Hepatic stellate cell (primary cell): Measurements from ENCODE around the gene SCLY.
"Not testable (repeated sequence)": the region's sequence is repeated elsewhere in the genome, so short reads cannot be mapped to it uniquely, and the experiment has no call there.

Experiments used
- DNase-seq: peaks from one replicate; pipeline ENCODE4 v3.0.0; 2011; ENCODE audit warnings: low spot score

Gene SCLY

DNA sequence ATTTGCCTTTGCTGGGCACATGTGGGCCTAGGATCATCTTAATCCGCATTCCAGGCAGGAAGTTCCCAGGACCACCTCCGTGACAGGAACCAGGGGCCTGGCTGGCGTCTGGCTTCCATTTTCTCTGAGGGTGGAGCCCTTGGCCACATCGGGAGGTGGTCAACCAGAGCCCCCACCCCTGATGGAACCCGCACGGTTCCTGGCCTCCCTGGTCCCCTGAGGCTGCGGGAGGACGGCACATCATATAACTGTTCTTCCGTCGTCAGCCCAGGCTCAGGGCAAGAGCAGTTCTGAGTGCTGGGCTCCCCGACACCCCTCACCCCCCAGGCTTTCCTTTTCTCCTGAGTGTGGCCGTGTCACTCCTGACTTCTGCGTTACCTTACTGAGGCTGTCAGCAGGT lies 52.8 kb downstream of the SCLY start:
- no peak for DNase-seq

DNA sequence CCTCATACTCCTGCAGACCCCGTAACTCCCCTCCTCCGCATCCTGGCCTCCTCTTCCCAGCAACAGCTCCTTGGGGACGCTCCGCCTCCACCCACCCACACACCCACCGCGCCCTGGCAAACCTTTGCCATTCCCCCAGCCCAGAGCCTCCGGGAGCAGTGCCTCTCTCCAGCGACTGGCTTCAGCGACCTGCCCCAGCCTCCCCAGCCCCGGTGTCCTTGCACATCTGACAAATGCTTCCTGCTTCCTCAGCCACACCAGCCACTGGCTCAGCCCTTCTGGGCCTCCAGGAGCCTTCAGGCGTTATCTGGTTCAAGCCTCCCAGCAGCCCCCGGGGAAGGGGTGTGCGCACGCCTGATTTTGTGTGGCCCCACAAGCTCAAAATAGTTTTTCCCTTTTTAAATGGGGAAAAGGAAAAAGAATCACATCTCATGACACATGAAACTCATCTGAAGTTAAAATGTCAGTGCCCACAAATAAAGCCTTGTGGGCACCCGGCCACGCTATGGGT lies 53.6 kb downstream of the SCLY start:
- no peak for DNase-seq

DNA sequence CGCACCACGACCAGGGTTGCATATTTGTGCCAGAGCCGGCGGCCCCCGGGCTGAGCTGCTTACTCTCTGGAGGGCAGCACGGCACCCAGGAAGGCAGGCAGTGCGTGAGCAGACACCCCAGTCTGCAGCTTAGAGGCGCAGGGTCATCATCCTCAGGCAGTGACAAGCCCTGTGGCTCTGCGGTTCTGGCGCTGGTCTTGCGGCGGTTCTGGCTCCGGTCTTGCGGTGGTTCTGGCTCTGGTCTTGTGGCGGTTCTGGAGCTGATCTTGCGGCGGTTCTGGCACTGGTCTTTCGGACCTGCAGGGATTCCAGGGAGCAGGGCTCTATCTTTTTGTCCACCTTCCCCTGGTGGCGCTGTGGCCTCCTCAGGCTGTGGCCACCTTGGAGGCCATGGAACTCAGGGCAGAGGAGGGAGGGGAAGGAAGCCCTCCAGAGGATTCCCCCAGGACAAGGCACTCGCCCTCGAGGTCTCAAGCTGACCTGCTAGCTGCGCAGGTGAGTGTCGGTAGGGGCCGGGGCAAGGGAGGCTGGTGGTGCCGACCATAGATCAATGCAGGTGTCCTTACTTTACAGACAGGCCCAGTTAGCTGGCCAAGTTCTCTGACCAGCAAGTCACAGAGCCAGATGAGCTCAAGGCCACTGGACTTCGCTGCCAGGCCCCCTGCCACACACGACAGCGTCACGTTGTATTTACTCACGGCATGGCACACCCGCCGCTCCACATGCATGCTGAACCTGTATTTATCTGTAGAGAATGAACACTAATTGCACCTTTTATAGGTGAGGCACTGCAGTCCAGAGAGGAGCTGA lies 54.3 kb downstream of the SCLY start:
- no peak for DNase-seq

DNA sequence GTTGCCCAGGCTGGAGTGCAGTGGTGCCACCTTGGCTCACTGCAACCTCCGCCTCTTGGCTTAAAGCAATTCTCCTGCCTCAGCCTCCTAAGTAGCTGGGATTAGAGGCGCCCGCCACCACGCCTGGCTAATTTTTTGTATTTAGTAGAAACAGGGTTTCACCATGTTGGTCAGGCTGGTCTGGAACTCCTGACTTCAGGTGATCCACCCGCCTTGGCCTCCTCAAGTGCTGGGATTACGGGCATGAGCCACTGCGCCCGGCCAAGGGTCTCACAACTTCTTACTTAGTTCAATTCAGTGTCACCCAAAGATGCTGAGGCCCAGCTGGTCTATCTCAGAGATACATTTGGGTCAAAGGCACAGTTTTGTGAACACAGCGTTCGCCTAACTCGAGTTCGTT lies 54.9 kb downstream of the SCLY start:
- DNase-seq: not testable (repeated sequence)

DNA sequence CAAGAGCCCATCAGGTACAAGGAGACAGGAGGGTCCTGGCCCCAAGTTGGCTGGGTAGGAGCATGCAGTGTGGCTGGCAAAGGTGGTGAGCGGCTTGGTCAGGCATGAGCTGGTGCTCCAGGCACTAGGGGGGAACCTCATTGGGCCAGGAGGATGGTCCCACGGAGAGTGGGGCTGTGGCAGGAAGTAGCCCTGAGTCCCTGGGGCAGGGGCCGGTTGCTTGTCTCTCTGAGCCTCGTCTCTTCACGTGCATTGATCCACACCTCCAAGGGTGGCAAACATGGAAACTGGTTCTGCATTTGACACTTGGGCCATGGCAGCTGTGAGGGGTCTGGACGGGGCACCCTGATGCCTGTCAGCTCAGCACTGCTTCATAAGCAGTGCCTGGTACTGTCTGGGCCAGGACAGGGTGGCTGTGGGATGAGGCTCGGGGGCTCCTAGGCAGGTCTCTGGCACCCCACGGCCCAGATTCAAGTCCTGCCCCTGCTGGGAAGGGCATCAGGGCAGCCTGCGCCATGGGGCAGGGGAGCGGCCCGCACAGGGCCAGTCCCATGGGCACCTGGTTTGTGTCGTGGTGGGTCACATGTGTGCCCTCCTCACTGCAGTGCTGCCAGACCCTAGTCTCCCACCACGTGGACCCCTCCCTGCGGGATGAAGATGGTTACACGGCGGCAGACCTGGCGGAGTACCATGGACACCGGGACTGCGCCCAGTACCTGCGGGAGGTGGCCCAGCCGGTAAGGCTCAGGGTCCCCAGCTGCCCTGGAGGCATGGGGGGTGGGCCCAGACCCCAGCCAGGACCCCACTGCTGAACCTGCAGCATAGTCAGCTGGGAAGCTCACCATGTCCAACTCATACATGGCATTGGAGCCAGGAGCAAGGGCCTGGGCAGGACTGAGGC lies 55.7 kb downstream of the SCLY start:
- DNase-seq: no peak

DNA sequence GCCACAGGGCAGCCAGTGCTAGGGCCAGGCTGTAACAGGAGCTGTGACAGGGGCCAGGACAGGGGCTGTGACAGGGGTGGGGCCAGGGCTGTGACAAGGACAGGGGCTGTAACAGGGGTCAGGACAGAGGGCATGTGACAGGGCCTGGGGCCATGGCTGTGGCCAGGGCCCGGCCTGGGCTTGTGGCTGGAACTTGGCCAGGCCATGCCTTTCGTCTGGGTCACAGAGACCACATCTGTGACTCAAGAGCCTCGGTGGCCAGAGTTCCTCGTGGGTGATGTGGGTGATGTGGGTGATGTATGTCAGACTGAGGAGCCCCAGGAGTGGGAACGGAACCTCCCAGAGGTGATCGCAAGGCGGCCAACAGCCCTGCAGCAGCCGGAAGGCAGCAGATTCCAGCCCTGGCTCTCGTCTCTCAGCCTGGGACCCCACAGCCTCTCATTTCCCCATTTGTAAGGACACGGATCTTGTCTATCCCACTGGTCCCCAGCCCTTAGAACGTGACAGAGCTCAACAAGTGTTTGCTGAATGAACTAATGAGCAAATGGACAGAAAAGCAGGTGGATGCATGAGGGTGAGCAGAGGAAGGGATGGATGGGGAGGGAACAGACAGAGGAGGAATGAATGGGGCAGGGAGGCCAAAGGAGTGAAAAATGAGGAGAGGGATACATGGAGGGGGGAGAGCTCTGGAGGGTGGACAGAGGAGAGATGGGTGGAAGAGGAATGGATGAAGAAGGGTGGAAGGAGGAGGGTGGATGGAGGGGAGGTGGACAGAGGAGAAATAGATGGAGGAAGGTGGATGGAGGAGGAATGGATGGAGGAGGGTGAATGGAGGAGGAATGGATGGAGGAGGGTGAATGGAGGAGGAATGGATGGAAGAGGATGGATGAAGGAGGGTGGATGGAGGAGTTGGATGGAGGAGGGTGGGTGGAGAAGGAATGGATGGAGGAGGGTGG lies 56.7 kb downstream of the SCLY start:
- DNase-seq: peak; percentile 79

DNA sequence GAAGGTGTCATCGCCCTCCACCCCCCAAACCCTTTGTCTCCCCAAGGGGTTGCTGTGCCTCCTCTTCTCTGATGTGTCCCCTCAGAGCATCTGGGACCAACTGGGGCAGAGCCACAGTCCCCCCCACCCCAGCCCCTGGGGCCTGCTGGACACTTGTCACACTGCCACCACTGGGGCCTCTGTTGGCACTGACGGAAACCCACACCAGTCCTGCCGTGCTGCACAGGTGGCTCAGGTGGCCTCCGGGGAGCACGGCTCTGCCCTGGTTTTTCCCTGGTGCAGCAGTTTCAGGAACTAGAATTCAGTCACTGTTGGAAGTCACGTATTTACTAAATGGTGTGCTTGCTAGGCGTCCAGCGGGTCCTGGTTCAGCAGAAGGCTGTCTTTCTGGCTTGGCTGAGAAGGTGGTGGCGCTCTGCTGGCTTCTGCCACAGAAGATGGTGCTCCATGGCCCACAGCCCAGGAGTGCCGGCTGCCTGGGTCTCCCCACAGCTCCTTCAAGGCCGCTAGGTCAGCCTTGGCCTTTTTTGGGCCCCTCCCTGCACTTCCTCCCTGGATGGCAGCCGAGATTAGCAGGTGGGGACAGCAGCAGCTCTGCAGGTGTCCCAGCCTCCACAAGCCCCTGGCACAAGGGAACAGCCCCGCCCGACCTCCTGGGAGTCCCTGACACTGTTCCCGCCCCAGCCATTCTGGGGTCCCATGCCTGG lies 59.1 kb downstream of the SCLY start:
- DNase-seq: no peak

DNA sequence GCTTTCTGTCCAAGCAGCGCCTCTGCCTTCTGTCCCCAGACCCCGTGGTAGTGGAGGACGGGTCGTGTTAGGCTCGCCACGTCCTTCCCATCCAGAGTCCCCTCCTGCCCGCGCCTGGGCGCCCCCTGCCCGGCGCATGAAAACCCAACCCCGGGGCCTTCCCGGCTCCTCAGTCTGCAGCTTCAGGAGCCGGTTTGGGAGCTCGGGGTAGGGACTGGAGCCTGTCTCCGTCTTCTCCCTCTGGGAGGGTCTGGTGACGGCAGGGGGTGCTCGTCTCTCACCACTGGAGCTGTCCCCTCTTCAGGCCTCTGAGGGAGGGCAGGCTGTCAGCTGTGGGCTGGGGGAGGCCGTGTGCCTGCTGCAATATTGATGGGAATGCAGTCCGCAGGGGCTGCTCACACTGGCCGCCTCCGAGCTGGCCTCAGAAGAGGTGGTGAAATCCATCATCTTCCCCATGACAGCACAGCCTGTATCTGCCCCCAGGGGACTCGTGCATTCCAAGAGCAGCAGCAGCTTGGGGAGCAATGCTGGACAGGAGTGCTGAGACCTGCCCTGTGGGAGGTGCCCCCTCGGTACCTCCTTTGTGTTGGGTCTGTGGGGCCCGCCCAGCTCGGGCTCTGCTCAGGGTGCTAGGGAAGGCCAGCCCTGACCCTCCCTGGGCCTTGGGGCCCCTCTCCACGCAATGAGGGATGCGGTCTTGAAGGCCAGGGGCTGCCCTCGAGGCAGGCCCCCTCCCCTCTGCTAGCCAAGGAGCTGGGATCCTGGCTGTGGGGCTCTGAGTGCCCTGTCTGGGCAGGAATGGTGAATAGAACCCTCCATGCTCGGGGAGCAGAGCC lies 59.9 kb downstream of the SCLY start:
- peak; percentile 47 for DNase-seq

DNA sequence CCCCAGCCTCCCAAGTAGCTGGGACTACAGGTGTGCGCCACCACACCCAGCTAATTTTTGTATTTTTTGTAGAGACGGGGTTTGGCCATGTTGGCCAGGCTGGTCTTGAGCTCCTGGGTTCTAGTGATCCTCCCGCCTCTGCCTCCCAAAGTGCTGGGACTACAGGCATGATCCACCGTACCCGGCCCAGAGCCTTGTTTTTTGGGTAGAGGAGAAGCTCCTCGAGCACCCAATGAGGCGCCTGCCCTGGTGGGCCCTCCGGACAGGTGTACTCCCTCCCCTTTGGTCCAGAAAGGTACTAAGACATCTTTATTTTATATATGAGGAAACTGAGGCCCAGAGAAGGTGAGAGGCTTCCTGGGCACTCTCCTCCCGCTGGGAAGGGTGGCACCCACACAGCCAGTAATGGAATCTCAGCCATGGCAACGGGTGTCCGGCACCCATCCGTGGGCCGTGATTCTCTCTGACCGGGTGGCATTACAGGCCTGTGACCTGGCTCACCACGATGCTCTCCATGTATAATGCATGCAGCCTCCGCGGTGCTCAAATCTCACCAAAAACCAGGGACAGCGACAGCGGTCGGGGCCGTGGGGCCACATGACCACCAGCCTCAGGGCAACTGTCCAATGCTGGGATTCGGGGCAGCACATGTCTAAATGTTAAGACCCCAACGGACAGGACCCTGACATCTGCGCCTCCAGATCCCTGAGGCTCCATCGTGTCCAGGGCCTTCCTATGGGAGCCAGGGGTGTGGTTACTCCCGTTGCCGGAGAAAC lies 60.9 kb downstream of the SCLY start:
- DNase-seq: no peak

DNA sequence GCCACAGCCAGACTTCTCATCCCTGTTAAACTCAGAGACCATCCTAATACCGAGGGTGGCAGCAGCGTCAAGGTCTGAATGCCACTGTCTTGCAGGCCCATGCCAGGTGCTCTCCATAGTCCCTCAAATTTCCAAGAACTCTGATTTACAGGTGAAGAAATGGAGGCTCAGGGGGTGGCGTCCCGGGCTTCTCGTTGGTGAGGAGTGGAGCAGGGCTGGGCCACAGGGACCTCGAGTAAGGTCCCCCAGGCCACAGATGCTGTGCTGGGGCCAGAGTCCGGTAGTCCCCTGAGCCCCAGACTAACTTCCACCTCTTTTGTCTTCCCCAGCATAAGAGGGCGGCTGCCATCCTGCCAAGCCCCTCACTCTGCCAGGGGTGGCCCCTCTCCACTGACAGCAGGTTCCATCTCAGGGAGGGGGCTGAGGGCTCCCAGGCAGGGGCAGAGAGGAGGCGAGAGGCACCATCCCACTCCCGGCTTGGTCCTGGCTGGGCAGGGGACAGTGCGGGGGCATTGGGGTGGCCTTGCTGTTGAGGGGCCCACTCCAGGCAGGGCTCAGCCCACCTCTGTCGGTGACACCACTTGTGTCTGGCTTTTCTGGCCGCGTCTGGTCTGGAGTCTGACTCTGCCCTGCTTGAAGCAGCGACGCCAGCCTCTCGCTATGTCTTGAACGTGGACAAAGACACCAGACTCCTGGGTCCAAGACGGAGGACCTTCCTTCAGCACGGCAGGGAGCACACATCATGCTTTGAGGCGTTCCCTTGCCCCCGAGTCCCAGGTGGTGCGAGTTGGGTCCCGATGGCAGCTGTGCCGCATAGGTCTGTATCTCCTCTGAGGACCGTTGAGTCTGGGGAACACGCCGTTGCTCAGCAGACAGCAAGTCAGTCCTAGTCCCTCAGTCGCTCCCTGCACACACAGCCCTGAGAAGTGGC lies 61.8 kb downstream of the SCLY start:
- DNase-seq: no peak

DNA sequence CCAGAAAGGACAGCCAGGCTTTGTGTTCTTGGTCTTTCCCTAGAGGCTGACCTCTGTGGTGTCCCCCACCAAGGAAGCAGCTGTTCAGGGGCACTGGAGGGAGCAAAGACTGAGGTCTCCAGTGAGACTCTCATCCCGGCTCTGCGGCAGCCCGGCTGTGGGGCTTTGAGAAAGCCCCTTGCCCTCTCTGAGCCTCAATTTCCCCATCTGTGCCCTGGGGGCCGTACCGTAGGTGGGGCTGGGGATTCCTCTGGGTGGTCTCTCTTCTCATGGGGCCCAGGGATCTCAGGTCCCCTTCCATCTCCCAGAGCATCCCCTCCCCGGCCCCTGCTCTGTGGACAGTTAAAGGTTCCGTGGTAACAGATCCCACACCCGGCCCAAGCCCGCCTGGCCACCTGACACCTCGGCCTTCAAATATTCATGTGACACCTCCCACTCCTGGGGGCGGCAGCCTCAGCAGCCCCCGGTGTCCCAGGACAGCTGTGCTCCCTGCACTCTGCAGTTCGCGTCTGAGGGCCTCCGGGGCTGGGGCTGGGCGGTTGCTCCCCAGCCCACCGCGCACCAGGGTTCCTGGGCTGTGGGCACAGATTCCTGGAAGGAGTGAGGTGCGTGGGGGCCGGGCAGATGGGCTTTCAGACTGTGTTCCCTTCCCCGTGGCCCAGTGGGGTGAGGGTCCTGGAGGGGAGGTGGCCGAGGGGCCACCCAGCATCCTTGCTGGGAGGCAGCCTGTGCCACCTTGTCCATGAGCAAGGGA lies 62.6 kb downstream of the SCLY start:
- DNase-seq: no peak

DNA sequence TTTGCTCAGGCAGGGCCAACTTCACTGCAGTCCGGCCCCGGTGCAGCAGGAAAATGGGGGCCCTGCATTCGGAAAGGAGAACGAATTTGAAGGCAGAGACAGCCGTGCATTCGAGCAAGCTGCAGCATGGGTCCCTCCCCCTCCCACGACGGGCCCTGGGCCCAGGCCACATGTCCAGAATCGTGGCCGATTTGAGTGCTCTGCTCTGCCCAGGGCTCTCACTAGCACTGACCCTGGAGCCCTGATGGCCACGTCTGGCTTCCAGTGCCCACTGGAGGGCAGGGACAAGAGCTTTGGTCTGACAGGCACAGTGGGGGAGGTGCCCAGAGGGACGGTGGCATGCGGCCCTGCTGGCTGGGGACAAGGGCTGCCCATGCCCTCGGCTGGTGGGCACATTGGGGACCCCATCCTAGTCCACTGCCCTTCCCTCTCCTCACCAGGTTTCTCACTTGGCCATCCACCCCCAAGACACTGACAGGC lies 63.2 kb downstream of the SCLY start:
- no peak for DNase-seq

DNA sequence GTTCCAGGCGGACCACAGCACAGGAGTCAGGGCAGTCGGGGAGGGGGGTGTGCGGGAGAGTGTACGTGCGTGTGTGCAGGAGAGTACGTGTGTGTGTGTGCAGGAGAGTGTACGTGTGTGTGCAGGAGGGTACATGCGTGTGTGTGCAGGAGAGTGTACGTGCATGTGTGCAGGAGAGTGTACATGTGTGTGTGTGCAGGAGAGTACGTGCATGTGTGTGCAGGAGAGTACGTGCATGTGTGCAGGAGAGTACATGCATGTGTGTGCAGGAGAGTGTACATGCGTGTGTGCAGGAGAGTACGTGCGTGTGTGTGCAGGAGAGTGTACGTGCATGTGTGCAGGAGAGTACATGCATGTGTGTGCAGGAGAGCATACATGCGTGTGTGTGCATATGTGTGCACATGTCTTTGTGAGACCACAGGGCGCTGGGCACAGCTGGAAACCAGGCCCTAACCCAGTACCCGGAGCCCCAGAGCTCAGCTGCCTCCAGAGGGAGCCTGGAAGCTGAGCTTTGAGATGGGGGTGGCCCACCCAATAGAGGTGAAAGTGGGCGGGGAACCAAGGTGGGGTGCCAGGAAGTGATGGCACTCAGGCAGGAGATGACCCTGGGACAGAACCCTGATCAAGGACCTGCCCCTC lies 63.8 kb downstream of the SCLY start:
- DNase-seq: no peak

DNA sequence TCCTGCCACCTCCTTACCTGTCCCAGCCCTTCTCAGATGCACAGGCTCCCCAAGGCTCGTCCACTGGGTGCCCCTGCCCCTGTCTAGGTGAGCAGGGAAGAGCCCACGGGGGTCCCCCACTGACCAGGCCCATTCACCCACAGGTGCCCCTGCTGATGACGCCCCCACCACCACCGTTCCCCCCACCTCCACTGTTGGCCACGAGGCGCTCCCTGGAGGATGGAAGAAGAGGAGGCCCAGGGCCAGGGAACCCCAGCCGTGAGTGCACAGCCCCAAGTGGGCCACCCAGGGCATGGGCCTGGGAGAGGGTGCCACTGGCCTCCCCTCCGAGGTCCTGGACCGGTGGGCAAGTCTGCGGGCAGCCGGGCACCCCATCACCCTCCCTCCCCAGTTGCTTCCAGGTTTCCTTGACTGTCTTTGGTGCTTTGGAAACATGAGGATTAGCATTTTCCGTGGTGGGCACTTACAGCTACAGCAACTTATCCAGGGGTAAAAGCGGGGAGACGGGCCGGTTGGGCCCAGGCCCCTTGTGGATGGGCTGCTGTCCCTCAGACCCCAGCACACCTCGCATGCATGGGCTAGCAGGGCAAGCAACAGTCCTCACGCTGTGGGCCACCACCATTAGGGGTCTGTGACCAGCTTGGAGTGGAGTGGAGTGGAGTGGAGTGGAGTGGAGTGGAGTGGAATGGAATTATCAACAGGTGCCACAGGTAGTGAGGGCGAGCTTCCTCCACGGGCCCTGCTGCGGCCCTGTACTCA lies 64.5 kb downstream of the SCLY start:
- DNase-seq: no peak

DNA sequence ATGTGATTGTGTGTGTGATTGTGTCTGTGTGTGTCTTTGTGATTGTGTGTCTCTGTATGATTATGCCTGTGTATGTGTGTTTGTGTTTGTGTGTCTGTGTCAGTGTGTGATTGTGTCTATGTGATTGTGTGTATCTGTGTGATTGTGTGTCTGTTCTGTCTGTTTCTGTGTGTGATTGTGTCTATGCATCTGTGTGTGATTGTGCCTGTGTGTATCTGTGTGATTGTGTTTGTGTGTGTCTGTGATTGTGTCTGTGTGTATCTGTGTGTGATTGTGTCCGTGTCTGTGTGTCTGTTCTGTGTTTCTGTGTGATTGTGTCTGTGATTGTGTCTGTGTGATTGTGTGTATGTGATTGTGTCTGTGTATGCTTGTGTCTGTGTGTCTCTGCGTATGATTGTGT lies 65.5 kb downstream of the SCLY start:
- DNase-seq: no peak

DNA sequence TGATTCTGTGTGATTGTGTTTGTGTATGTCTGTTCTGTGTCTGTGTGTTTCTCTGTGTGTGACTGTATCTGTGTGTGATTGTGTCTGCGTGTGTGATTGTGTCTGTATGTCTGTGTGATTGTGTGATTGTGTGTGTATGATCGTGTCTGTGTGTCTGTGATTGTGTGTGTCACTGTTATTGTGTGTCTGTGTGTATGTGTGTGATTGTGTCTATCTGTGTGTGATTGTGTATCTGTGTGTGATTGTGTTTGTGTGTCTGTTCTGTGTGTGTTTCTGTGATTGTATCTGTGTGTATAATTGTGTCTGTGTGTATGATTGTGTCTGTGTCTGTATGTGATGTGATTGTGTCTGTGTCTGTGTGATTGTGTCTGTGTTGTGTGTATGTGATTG lies 66.0 kb downstream of the SCLY start:
- no peak for DNase-seq
